GM19468 (cell line): Measurements from ENCODE around the gene CHODL.

Source experiments
- ATAC-seq: cut with Tn5 transposase; IDR thresholded peaks from one replicate; pipeline ENCODE4 v1.9.1; 2021; ENCODE audit warnings: mild to moderate bottlenecking, moderate library complexity, moderate number of reproducible peaks; ENCODE audit not compliant: unreplicated experiment; ENCODE audit errors: extremely low read depth

The CHODL gene

GRCh38 chr21:18244671-18245463 lies at the start of gene CHODL:
CHODL (plus strand) TSS chr21:18244833; CDS start chr21:18245224, 391 bp downstream.
- ATAC-seq: no peak

- no peak for ATAC-seq
These were observed 39.7 kb upstream of the CHODL start for GRCh38 chr21:18204931-18205330.

- ATAC-seq: no peak
These were observed 26.3 kb upstream of the CHODL start for GRCh38 chr21:18218331-18218730.

GRCh38 chr21:18220498-18220897 lies 24.1 kb upstream of the CHODL start:
- ATAC-seq: no peak

GRCh38 chr21:18222346-18222745 lies 22.3 kb upstream of the CHODL start:
- ATAC-seq: no peak

- ATAC-seq: no peak
These were observed 16.4 kb upstream of the CHODL start for GRCh38 chr21:18228060-18228739.

- ATAC-seq: no peak
These were observed 9.1 kb upstream of the CHODL start for GRCh38 chr21:18235545-18235944.

- no peak for ATAC-seq
These were observed 883 bp downstream of the CHODL start for GRCh38 chr21:18245464-18245967.

- ATAC-seq: no peak
These were observed 3.5 kb downstream of the CHODL start for GRCh38 chr21:18248171-18248570.

GRCh38 chr21:18249672-18250071 lies 5.0 kb downstream of the CHODL start:
- ATAC-seq: no peak

- no peak for ATAC-seq
These were observed 6.4 kb downstream of the CHODL start for GRCh38 chr21:18251065-18251464.

- no peak for ATAC-seq
These were observed 7.6 kb downstream of the CHODL start for GRCh38 chr21:18252256-18252655.

- no peak for ATAC-seq
These were observed 8.0 kb downstream of the CHODL start for GRCh38 chr21:18252680-18253079.

- no peak for ATAC-seq
These were observed 8.6 kb downstream of the CHODL start for GRCh38 chr21:18253221-18253620.

- no peak for ATAC-seq
These were observed 9.2 kb downstream of the CHODL start for GRCh38 chr21:18253799-18254198.

- no peak for ATAC-seq
These were observed 21.3 kb downstream of the CHODL start for GRCh38 chr21:18265944-18266343.

- ATAC-seq: no peak
These were observed 22.9 kb downstream of the CHODL start for GRCh38 chr21:18267496-18267895.

- no peak for ATAC-seq
These were observed 24.3 kb downstream of the CHODL start for GRCh38 chr21:18268906-18269305.

- no peak for ATAC-seq
These were observed 25.2 kb downstream of the CHODL start for GRCh38 chr21:18269856-18270255.

GRCh38 chr21:18273400-18273799 lies 28.8 kb downstream of the CHODL start:
- ATAC-seq: no peak

GRCh38 chr21:18274370-18274769 lies 29.7 kb downstream of the CHODL start:
- no peak for ATAC-seq
